Measurements from ENCODE around the gene FBXW4.

Gene FBXW4

GRCh38 chr10:101568054-101568745 lies 126.8 kb downstream of the FBXW4 start:
- no peak for DNase-seq (ENCODE audit: low read depth, low spot score)

GRCh38 chr10:101567165-101568006 lies 127.6 kb downstream of the FBXW4 start:
- no peak for DNase-seq (ENCODE audit: low read depth, low spot score)

GRCh38 chr10:101566333-101567164 lies 128.4 kb downstream of the FBXW4 start:
- DNase-seq (ENCODE audit: low read depth, low spot score), result peak; percentile 69

- DNase-seq (ENCODE audit: low read depth, low spot score), result no peak
Observed at GRCh38 chr10:101565936-101566332, 129.0 kb downstream of the FBXW4 start.

- DNase-seq (ENCODE audit: low read depth, low spot score), result no peak
Observed at GRCh38 chr10:101565370-101565900, 129.5 kb downstream of the FBXW4 start.

GRCh38 chr10:101564490-101564991 lies 130.4 kb downstream of the FBXW4 start:
- no peak for DNase-seq (ENCODE audit: low read depth, low spot score)

- no peak for DNase-seq (ENCODE audit: low read depth, low spot score)
Observed at GRCh38 chr10:101563497-101564040, 131.4 kb downstream of the FBXW4 start.

- DNase-seq (ENCODE audit: low read depth, low spot score), result no peak
Observed at GRCh38 chr10:101563007-101563406, 132.0 kb downstream of the FBXW4 start.

- DNase-seq (ENCODE audit: low read depth, low spot score), result no peak
Observed at GRCh38 chr10:101562231-101562630, 132.7 kb downstream of the FBXW4 start.

- DNase-seq (ENCODE audit: low read depth, low spot score), result no peak
Observed at GRCh38 chr10:101561068-101561915, 133.7 kb downstream of the FBXW4 start.

All from ELF-1 (cell line).